ENCODE data around the gene FRS3. TPM values are rescaled to one million over a fixed set of nuclear protein-coding genes. Genes with fewer than 3 reads are reported as not detected.

FRS3 gene
- total RNA-seq, 4 donors from 2014 or later: 1.9 to 3.9 (median 3.7) TPM

- Histone ChIP-seq H3K4me3 (no peak overlapping the region), H3K36me3 (no peaks in the 10 kb centered on the region), H3K4me1 (no peaks in the 10 kb centered on the region), H3K27ac (no peak overlapping the region), H3K9me3 (no peaks in the 10 kb centered on the region), H3K27me3 (no peaks in the 10 kb centered on the region)
- DNase-seq (ENCODE audit: low spot score in 2 of 2): no peak
- TF ChIP-seq POLR2AphosphoS5 (IDR thresholded peaks at IDR 0.05) (no peak), POLR2A (IDR thresholded peaks at IDR 0.05) (no peak), EP300 (IDR thresholded peaks at IDR 0.05) (no peak), CTCF (IDR thresholded peaks at IDR 0.05) (no peak)
- WGBS: 92% methylated on average over 1 of the region's 1 CpG
These were observed 42.3 kb upstream of the FRS3 start for GRCh38 chr6:41822021-41822420.

GRCh38 chr6:41821266-41821665 is 41.6 kb upstream of the FRS3 start:
- Histone ChIP-seq H3K36me3 (no peaks in the 10 kb centered on the region), H3K4me3 (no peak overlapping the region), H3K9me3 (no peaks in the 10 kb centered on the region), H3K4me1 (no peaks in the 10 kb centered on the region), H3K27ac (no peak overlapping the region), H3K27me3 (no peaks in the 10 kb centered on the region)
- no peak for DNase-seq (ENCODE audit: low spot score in 2 of 2)
- TF ChIP-seq CTCF (IDR thresholded peaks at IDR 0.05) (no peak), POLR2A (IDR thresholded peaks at IDR 0.05) (no peak), POLR2AphosphoS5 (IDR thresholded peaks at IDR 0.05) (no peak), EP300 (IDR thresholded peaks at IDR 0.05) (no peak)
- WGBS: 91% methylated on average over 4 of the region's 4 CpGs

GRCh38 chr6:41818271-41819054 is 38.8 kb upstream of the FRS3 start:
- Histone ChIP-seq H3K27me3 (no peaks in the 10 kb centered on the region), H3K9me3 (no peaks in the 10 kb centered on the region), H3K4me1 (no peaks in the 10 kb centered on the region), H3K4me3 (no peak overlapping the region), H3K27ac (no peak overlapping the region), H3K36me3 (no peaks in the 10 kb centered on the region)
- no peak for TF ChIP-seq POLR2A (IDR thresholded peaks at IDR 0.05)
- no peak for TF ChIP-seq POLR2AphosphoS5 (IDR thresholded peaks at IDR 0.05)
- no peak for TF ChIP-seq EP300 (IDR thresholded peaks at IDR 0.05)
- no peak for TF ChIP-seq CTCF (IDR thresholded peaks at IDR 0.05)
- no peak for DNase-seq (ENCODE audit: low spot score in 2 of 2)
- 78% methylated on average over 4 of the region's 4 CpGs for WGBS

DNA sequence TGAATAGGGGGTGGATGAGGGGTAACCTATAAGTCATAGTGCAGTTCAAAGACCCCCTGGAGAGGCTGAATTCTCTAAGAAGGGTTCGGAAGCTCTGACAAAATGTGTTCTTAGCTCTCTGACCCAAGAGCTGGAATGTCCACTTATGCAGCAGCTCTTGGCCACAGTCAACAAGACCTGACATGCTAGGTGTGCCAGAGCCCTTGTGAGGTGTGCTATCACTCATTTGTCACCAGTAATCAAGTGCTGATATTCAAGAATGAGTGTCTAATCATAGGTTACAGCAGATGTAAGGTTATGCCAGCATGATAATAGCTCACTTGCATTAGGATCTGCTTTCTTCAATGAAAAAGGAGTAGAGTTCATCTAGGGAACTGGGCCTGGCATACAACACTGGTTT is 35.9 kb upstream of the FRS3 start:
- DNase-seq (ENCODE audit: low spot score in 2 of 2): no peak
- H3K4me3 ChIP-seq: no peak overlapping the region
- no peaks in the 10 kb centered on the region for H3K36me3 ChIP-seq
- no peaks in the 10 kb centered on the region for H3K27me3 ChIP-seq
- H3K27ac ChIP-seq: no peak overlapping the region
- H3K9me3 ChIP-seq: no peaks in the 10 kb centered on the region
- WGBS: 100% methylated on average over 1 of the region's 1 CpG
- TF ChIP-seq POLR2A (IDR thresholded peaks at IDR 0.05) (no peak), EP300 (IDR thresholded peaks at IDR 0.05) (no peak), POLR2AphosphoS5 (IDR thresholded peaks at IDR 0.05) (no peak), CTCF (IDR thresholded peaks at IDR 0.05) (no peak)
- H3K4me1 ChIP-seq: no peaks in the 10 kb centered on the region

DNA sequence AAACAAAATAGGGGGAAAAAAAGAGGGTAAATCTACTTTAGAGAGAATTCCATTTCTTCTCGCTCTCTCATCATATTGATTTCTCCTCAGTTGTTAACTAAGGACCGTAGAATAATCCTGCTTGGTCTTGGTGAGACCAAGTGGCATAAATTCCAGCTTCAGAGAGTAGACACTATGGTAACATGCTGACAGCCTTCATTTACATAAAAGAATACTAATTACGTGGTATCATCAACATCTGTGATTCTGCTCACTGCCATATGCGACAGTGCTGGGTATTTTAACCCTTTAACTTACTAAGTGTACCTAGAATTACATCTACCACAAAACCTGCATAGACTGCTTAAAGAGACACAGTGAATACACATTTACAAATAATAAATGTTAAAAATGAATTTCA is 34.9 kb upstream of the FRS3 start:
- TF ChIP-seq POLR2AphosphoS5 (IDR thresholded peaks at IDR 0.05): no peak
- TF ChIP-seq CTCF (IDR thresholded peaks at IDR 0.05): no peak
- no peak for TF ChIP-seq POLR2A (IDR thresholded peaks at IDR 0.05)
- TF ChIP-seq EP300 (IDR thresholded peaks at IDR 0.05): no peak
- DNase-seq (ENCODE audit: low spot score in 2 of 2): no peak
- Histone ChIP-seq H3K4me1 (no peaks in the 10 kb centered on the region), H3K27ac (no peak overlapping the region), H3K36me3 (no peaks in the 10 kb centered on the region), H3K4me3 (no peak overlapping the region), H3K27me3 (no peaks in the 10 kb centered on the region), H3K9me3 (no peaks in the 10 kb centered on the region)
- WGBS: 65% methylated on average over 4 of the region's 4 CpGs
